Measurements from ENCODE around the gene IL36RN. TPM values are rescaled to one million over a fixed set of nuclear protein-coding genes. Genes with fewer than 3 reads are reported as not detected.

IL36RN gene
- total RNA-seq, 2 donors from 2014 or later = not detected

GRCh38 chr2:113028112-113028511 lies 30.9 kb upstream of the IL36RN start:
- WGBS, 2 donors = 16 to 21% methylated on average over 1 of the region's 1 CpG
- ATAC-seq = no peak
- H3K27ac ChIP-seq = no peak overlapping the region
- TF ChIP-seq CTCF (IDR thresholded peaks at IDR 0.05) (no peak), POLR2A (IDR thresholded peaks at IDR 0.05) (no peak)
- no peak for DNase-seq
- H3K9me3 ChIP-seq = no peaks in the 10 kb centered on the region
- no peak overlapping the region for H3K4me3 ChIP-seq
- H3K36me3 ChIP-seq (replicated peaks in 1 of 2; ENCODE audit: insufficient read depth in 1 of 2, low read depth in 2 of 2) = no peaks in the 10 kb centered on the region
- H3K4me1 ChIP-seq = no peaks in the 10 kb centered on the region
- intact Hi-C loops (cut with DNase I) = no loop called here
- no peaks in the 10 kb centered on the region for H3K27me3 ChIP-seq

DNA sequence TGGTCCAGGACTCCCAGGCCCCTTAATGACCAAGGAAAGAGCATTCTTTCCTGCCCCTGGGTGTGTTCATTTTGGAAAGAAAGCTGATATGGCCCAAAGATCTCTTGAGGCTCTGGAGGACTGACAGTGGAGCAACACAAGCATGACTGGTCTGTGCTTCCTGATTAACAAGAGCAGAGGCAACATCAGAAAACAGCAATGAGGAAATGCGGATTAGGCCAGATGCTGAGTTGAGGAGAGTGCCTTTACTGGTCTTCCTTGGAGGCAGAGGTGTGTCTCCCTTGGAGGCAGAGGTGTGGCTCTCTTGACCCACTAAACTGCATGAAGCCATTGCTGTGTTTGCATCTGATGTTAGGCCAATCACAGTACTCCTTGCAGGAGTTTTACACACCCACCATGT lies 26.3 kb upstream of the IL36RN start:
- Histone ChIP-seq H3K27me3 (no peaks in the 10 kb centered on the region), H3K9me3 (no peaks in the 10 kb centered on the region), H3K27ac (no peak overlapping the region), H3K4me3 (no peak overlapping the region), H3K4me1 (no peaks in the 10 kb centered on the region), H3K36me3 (replicated peaks in 1 of 2; ENCODE audit: insufficient read depth in 1 of 2, low read depth in 2 of 2) (no peaks in the 10 kb centered on the region)
- no peak for TF ChIP-seq CTCF (IDR thresholded peaks at IDR 0.05)
- no peak for TF ChIP-seq POLR2A (IDR thresholded peaks at IDR 0.05)
- WGBS, 2 donors = 86 to 92% methylated on average over 1 of the region's 1 CpG
- ATAC-seq (no peak), DNase-seq (no peak)
- intact Hi-C loops (cut with DNase I) = no loop called here

- intact Hi-C loops (cut with DNase I) = no loop called here
- H3K4me1 ChIP-seq = peaks cover 2% of the 10 kb centered on the region
- no peak for TF ChIP-seq CTCF (IDR thresholded peaks at IDR 0.05)
- TF ChIP-seq POLR2A (IDR thresholded peaks at IDR 0.05) = no peak
- ATAC-seq (no peak), DNase-seq (no peak)
- no peaks in the 10 kb centered on the region for H3K9me3 ChIP-seq
- H3K4me3 ChIP-seq = no peak overlapping the region
- WGBS, 2 donors = 86 to 91% methylated on average over 3 of the region's 3 CpGs
- no peaks in the 10 kb centered on the region for H3K27me3 ChIP-seq
- H3K36me3 ChIP-seq (replicated peaks in 1 of 2; ENCODE audit: insufficient read depth in 1 of 2, low read depth in 2 of 2) = no peaks in the 10 kb centered on the region
- no peak overlapping the region for H3K27ac ChIP-seq
Measured at GRCh38 chr2:113034016-113034415, 25.0 kb upstream of the IL36RN start.

DNA sequence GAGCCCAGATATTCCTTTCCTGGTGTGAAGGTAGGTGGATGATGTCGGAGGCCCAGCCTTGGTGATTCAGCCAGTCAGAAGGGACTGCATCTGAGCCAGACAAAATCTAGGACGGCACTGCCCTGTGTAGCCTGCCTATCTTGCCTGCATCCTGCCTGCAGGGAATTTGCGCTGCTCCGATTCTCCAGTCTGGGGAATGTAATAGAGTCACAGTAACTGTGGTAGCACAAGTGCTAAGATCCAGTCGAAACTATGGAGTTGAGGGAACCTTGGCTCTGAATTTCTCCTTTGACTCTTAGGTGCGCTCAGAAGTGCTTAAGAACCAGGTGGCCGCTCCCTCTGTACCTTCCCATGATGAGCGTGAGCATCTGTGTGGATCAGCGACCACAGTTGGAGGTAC lies 22.2 kb upstream of the IL36RN start:
- Histone ChIP-seq H3K4me1 (peaks cover 21% of the 10 kb centered on the region), H3K4me3 (no peak overlapping the region), H3K27ac (no peak overlapping the region), H3K9me3 (no peaks in the 10 kb centered on the region), H3K27me3 (no peaks in the 10 kb centered on the region), H3K36me3 (replicated peaks in 1 of 2; ENCODE audit: insufficient read depth in 1 of 2, low read depth in 2 of 2) (no peaks in the 10 kb centered on the region)
- TF ChIP-seq POLR2A (IDR thresholded peaks at IDR 0.05) (no peak), CTCF (IDR thresholded peaks at IDR 0.05) (no peak)
- 91 to 97% methylated on average over 6 to 9 of the region's 9 CpGs for WGBS, 2 donors
- no peak for DNase-seq
- intact Hi-C loops (cut with DNase I) = no loop called here
- no peak for ATAC-seq

DNA sequence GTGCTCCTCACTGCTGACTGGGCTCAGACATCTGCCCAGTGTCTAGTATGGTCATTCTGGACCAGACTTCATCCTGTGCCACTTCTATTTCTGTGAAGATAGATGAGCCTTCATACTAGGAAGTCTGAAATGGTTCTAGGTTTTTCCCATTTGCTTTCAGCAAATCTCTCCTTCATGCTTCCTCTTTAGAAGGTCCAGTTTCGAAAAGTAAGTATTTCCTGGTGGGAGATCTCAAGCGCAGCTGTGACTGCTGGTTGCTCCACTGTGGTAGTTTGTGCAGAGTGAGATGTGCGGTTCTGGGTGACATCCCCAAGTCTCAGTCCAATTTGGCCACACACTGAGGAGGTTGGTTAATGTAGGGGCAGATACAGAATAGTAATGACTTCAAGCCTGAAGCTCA lies 20.7 kb upstream of the IL36RN start:
- H3K9me3 ChIP-seq = no peaks in the 10 kb centered on the region
- no peak overlapping the region for H3K4me3 ChIP-seq
- 77 to 97% methylated on average over 3 of the region's 3 CpGs for WGBS, 2 donors
- intact Hi-C loops (cut with DNase I) = no loop called here
- H3K27me3 ChIP-seq = no peaks in the 10 kb centered on the region
- ATAC-seq (no peak), DNase-seq (no peak)
- no peak overlapping the region for H3K27ac ChIP-seq
- H3K36me3 ChIP-seq (replicated peaks in 1 of 2; ENCODE audit: insufficient read depth in 1 of 2, low read depth in 2 of 2) = no peaks in the 10 kb centered on the region
- TF ChIP-seq POLR2A (IDR thresholded peaks at IDR 0.05) = no peak
- TF ChIP-seq CTCF (IDR thresholded peaks at IDR 0.05) = no peak
- H3K4me1 ChIP-seq = peaks cover 21% of the 10 kb centered on the region
